ENCODE measurements around the gene UNK. TPM values are rescaled to one million over a fixed set of nuclear protein-coding genes. Genes with fewer than 3 reads are reported as not detected.
"Not testable (repeated sequence)": the region's sequence is repeated elsewhere in the genome, so short reads cannot be mapped to it uniquely, and the experiment has no call there.

UNK gene
- total and polyA plus RNA-seq, 5 experiments from 2014 or later: 24.4 to 57.7 (median 26.9) TPM

DNA sequence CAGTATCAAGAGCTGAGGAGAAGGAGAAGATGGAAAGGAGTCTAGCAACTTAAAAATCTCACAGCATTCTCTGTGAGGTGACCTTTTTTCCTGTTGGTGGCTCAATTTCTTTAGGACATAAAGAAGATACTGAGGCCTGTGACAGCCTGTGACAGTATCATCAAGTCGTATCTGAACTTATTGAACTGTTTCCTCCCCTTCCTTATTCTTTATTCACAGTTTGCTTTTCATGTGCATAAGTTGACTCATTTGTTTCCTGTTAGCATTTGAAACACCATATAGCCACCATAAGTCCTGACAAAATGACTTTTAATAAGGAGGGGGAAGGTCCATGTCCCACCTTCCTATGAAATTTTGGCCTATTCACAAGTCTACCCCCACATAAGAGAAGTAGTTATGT is 8.9 kb downstream of the UNK start:
- H3K36me3 Mint-ChIP-seq: peaks cover 0 to 52% (median 7%) of the 10 kb centered on the region in 3 donors
- DNase-seq: no peak
- no peak overlapping the region for H3K4me3 Mint-ChIP-seq
- H3K27me3 Mint-ChIP-seq: no peaks in the 10 kb centered on the region
- no peaks in the 10 kb centered on the region for H3K9me3 Mint-ChIP-seq
- no peak for ATAC-seq
- H3K4me1 Mint-ChIP-seq: peaks cover 0 to 40% (median 22%) of the 10 kb centered on the region in 4 donors
- H3K27ac Mint-ChIP-seq: peak overlapping the region in 4 of 10 donors; percentile 21 to 46 (median 34)
- POLR2A ChIA-PET: interaction anchor here (23.0 kb wide), 1 partner anchor 27 kb away, joined by 596 read pairs; the partner anchor contains the start of gene GALK1

DNA sequence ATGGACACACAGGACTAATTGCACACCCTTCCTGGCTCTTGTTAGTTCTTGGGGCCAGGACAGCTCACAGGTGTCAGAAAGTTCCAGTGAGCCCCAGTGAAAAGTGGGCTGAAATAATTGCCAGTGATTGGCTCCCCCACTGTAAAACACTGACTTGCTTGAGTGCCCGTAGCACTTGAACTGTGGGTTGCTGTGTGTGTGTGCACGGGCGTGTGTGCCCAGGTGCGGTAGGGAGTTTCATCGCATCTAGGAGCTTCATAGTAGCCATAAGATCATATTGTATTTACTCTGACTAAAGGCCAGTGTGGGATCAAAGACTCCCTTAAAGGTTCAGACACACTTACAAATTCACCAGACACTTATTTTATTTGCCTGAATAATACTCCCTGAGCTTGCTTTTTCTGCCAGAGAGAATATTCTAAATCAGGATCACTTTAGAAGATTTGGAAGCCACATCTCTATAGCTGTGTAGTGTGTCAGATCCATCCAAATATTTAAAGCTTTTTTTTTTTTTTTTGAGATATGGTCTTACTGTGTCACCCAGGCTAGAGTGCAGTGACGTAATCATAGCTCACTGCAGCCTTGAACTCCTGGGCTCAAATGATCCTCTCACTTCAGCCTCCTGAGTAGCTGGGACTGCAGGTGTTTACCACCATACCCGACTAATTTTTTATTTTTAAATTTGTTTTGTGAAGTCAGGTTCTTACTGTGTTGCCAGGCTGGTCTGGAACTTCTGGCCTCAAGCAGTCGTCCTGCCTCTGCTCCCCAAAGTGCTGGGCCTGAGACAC is 11.4 kb downstream of the UNK start:
- POLR2A ChIA-PET: interaction anchor here (0.5 to 1.2 kb wide), 5 partner anchors 20 to 540 kb away, joined by 3 to 6 read pairs (median 3); partner anchors contain the start of gene WBP2
- ATAC-seq (no peak), DNase-seq (no peak)
- no peaks in the 10 kb centered on the region for H3K27me3 Mint-ChIP-seq
- H3K4me1 Mint-ChIP-seq: peaks cover 0 to 32% (median 17%) of the 10 kb centered on the region in 4 donors
- H3K36me3 Mint-ChIP-seq: peaks cover 0 to 68% (median 7%) of the 10 kb centered on the region in 3 donors
- no peaks in the 10 kb centered on the region for H3K9me3 Mint-ChIP-seq
- no peak overlapping the region for H3K4me3 Mint-ChIP-seq
- H3K27ac Mint-ChIP-seq: peak overlapping the region in 2 of 10 donors; percentile 20 to 60

DNA sequence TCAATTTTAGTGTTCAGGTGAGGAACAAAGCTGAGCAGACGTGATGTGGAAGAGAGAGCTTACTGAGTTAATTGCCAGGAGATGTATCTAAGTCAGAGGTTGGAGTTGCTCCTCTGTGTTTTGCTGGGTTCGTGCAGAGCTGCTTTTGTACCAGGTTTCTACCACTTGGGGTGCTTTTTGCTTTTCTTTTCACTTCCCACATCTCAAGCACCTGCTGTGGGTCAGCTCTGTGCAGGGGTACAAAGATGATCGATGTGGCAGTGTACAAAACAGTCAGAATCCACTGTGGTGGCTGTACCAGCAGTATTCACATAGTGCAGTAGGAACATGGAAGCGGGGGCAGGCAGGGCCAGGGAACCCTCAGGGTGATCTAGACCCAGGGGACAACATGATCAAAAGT is 14.8 kb downstream of the UNK start:
- Mint-ChIP-seq H3K4me3 (no peak overlapping the region), H3K4me1 (peaks cover 0 to 21% (median 5%) of the 10 kb centered on the region in 4 donors), H3K9me3 (no peaks in the 10 kb centered on the region), H3K27me3 (no peaks in the 10 kb centered on the region), H3K27ac (peak overlapping the region in 5 of 10 donors; percentile 11 to 65 (median 38)), H3K36me3 (peaks cover 0 to 62% (median 0%) of the 10 kb centered on the region in 3 donors)
- no peak for ATAC-seq
- POLR2A ChIA-PET: no interaction called here
- no peak for DNase-seq

DNA sequence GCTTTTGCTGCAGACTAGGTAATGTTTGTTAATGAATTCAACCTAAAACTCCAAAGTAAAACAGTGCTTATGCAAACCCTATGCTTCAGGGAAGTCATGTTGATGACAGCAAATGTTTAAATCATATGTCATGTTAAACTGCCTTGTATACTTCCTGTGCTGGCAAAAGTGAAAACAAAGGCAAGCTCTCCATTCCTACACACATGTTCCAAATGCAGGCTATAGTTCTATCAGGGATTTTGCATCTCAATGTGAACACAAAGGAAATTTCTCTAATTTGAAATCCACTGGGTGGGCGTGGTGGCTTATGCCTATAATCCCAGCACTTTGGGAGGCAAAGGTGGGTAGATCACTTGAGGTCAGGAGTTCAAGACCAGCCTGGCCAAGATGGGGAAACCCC is 19.3 kb downstream of the UNK start:
- ATAC-seq (no peak), DNase-seq (no peak)
- Mint-ChIP-seq H3K9me3 (no peaks in the 10 kb centered on the region), H3K27ac (peak overlapping the region in 1 of 10 donors; percentile 22), H3K27me3 (no peaks in the 10 kb centered on the region), H3K4me3 (no peak overlapping the region), H3K36me3 (peaks cover 0 to 32% (median 0%) of the 10 kb centered on the region in 3 donors), H3K4me1 (peaks cover 3 to 15% (median 6%) of the 10 kb centered on the region in 4 donors)
- POLR2A ChIA-PET: interaction anchor here (0.6 kb wide), 1 partner anchor 458 kb away, joined by 5 read pairs; no protein-coding TSS in a partner anchor

DNA sequence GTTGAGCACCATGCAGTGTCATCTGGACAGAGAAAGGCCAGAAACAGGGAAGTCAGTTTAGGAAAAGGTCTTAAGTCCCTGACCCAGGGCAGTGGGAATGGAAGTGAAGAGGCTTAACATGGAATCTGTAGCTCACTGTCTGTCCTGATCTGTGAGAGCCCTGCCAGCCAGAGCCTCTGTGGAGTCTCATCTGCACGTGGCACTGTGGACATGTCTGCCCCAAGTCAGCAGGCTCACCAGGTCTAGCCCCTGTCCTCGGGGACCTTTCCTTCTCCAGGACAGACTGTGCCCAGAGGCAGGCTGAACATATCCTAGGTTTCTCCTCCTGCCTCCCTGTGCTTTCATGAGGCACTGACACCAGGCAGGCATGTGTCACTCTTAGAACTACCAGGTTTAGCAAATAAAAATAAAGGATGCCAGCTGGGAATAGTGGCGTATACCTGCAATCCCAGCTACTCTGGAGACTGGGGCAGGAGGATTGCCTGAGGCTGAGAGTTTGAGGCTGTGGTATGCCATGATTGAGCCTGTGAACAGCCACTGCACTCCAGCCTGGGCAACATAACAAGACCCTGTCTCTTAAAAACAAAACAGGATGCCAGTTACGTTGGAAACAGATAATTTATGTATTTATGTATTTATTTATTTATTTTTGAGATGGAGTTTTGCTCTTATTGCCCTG is 22.4 kb downstream of the UNK start:
- Mint-ChIP-seq H3K27me3 (no peaks in the 10 kb centered on the region), H3K4me3 (no peak overlapping the region), H3K27ac (no peak overlapping the region), H3K9me3 (no peaks in the 10 kb centered on the region), H3K4me1 (peaks cover 3 to 15% (median 7%) of the 10 kb centered on the region in 4 donors), H3K36me3 (peaks cover 0 to 25% (median 0%) of the 10 kb centered on the region in 3 donors)
- POLR2A ChIA-PET: no interaction called here
- no peak for DNase-seq
- no peak for ATAC-seq

DNA sequence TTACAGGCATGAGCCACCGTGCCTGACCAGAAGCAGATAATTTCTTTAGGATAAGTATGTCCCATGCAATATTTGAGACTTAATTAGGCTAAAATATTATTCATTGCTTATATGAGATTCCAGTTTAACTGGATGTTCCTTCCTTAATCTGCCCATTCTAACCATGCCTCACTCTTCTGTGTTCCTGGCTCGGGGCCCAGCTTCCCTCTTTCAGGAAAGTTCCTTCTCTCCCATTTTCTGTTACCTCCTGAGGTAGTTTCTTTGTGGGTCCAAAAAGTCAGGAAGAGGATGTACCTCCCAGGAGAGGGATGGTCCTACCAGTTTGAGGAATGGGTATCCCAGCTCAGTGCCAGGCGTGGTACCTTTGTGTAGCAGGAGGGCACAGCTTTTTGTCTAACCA is 23.3 kb downstream of the UNK start:
- ATAC-seq: no peak
- DNase-seq: no peak
- H3K9me3 Mint-ChIP-seq: no peaks in the 10 kb centered on the region
- no peaks in the 10 kb centered on the region for H3K27me3 Mint-ChIP-seq
- peak overlapping the region in 1 of 10 donors; percentile 48 for H3K27ac Mint-ChIP-seq
- peaks cover 0 to 30% (median 3%) of the 10 kb centered on the region in 3 donors for H3K36me3 Mint-ChIP-seq
- H3K4me3 Mint-ChIP-seq: no peak overlapping the region
- H3K4me1 Mint-ChIP-seq: peaks cover 3 to 15% (median 7%) of the 10 kb centered on the region in 4 donors
- POLR2A ChIA-PET: interaction anchor here (0.9 kb wide), 1 partner anchor 9 kb away, joined by 4 read pairs; no protein-coding TSS in a partner anchor

DNA sequence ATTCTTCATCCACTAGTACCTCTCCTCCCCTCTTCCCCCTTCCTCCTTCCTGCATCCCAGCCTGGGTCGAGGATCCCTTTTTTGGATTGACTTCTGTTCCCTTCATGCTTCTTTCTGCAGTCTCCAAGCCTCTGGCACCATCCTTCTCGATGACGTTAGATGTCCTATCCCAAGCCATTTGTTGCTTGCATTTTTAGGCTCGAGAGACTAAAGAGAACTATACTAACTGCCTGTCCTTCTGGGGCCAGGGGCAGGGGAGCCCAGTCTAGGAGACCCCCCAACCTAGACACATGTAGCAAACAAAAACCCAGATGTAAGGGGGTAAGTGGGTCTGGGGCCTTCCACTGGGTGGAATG is 23.9 kb downstream of the UNK start:
- H3K9me3 Mint-ChIP-seq: no peaks in the 10 kb centered on the region
- H3K4me3 Mint-ChIP-seq: no peak overlapping the region
- H3K27ac Mint-ChIP-seq: peak overlapping the region in 7 of 10 donors; percentile 22 to 88 (median 63)
- DNase-seq: no peak
- no peak for ATAC-seq
- H3K36me3 Mint-ChIP-seq: peaks cover 0 to 32% (median 3%) of the 10 kb centered on the region in 3 donors
- POLR2A ChIA-PET: interaction anchor here (0.9 kb wide), 1 partner anchor 8 kb away, joined by 4 read pairs; no protein-coding TSS in a partner anchor
- no peaks in the 10 kb centered on the region for H3K27me3 Mint-ChIP-seq
- peaks cover 3 to 10% (median 7%) of the 10 kb centered on the region in 4 donors for H3K4me1 Mint-ChIP-seq

DNA sequence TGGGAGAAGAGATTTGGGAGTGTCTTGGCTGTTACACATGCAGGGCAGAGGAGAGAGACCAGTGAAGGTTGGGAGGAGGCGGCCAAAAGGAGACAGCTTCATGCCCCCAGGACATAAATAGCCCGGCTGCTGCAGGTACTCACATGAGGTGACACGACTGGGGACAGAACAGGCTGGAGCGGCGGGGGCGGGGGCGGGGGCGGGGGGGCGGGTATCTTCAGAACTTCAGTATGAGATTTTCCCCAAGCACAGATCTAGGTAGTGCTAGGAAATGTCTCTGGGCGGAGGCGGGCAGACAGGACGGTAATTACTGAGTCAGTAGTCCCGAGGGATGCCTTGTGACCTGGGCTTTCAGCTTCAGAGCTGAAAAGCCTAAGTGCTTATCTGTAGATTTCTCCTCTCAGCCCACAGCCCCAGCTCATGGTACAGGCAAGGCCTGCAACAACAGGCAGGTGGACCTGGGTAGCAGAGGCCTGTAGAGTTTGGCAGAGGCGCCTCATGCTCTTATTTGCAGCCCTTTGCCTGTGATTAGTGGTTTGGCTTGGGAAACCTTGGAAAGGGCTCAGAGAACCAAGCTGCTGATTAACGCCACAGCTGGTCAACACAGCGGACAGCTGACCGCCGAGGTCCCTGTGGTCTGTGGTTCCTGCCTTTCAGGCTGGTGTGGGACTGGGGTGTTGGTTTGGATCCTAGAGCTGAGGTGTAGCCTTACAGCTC is 24.5 kb downstream of the UNK start:
- Mint-ChIP-seq H3K27ac (peak overlapping the region in 5 of 10 donors; percentile 46 to 88 (median 63)), H3K9me3 (no peaks in the 10 kb centered on the region), H3K36me3 (peaks cover 0 to 38% (median 5%) of the 10 kb centered on the region in 3 donors), H3K4me3 (no peak overlapping the region), H3K27me3 (no peaks in the 10 kb centered on the region), H3K4me1 (peaks cover 3 to 8% (median 6%) of the 10 kb centered on the region in 4 donors)
- ATAC-seq: no peak
- POLR2A ChIA-PET: no interaction called here
- DNase-seq: no peak

DNA sequence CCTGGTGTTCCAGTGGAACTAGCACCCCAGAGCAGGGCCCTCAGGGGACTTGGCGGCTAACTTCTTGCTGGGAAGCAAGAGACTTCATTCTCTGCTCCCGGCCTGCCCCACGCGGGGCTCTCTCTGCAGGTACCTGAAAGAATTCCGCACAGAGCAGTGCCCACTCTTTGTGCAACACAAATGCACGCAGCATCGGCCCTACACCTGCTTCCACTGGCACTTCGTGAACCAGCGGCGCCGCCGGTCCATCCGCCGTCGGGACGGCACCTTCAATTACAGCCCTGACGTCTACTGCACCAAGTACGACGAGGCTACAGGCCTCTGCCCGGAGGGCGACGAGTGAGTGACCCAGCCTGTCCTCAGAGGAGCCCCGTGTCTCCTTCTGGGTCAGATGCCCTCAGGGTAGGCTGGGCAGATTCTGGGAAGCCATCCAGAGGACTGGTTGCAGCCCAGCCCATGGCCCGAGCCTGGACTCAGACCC is 25.1 kb downstream of the UNK start:
- ATAC-seq (no peak), DNase-seq (no peak)
- H3K36me3 Mint-ChIP-seq: peaks cover 0 to 42% (median 8%) of the 10 kb centered on the region in 3 donors
- H3K9me3 Mint-ChIP-seq: no peaks in the 10 kb centered on the region
- H3K4me3 Mint-ChIP-seq: no peak overlapping the region
- H3K4me1 Mint-ChIP-seq: peaks cover 3 to 8% (median 6%) of the 10 kb centered on the region in 4 donors
- no peaks in the 10 kb centered on the region for H3K27me3 Mint-ChIP-seq
- POLR2A ChIA-PET: no interaction called here
- H3K27ac Mint-ChIP-seq: no peak overlapping the region

DNA sequence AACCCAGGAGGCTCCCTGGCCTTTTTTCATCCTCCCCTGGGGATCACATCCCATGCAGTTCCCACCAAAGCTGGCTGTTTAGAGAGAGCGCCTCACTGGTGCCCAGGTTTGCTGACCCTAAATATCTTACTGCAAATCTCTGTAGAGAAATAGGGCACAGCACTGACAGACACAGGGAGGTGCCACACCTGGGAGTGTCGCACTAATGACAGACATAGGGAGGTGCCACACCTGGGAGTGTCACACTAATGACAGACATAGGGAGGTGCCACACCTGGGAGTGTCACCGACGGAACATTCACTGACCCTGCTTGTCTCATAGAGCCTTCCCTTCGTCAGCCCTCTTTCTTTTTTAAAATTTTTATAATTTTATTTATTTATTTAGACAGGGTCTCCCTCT is 25.6 kb downstream of the UNK start:
- POLR2A ChIA-PET: no interaction called here
- Mint-ChIP-seq H3K27me3 (no peaks in the 10 kb centered on the region), H3K4me1 (peaks cover 3 to 8% (median 6%) of the 10 kb centered on the region in 4 donors), H3K9me3 (no peaks in the 10 kb centered on the region), H3K27ac (no peak overlapping the region), H3K4me3 (no peak overlapping the region), H3K36me3 (peaks cover 0 to 48% (median 8%) of the 10 kb centered on the region in 3 donors)
- DNase-seq (no peak), ATAC-seq (no peak)

DNA sequence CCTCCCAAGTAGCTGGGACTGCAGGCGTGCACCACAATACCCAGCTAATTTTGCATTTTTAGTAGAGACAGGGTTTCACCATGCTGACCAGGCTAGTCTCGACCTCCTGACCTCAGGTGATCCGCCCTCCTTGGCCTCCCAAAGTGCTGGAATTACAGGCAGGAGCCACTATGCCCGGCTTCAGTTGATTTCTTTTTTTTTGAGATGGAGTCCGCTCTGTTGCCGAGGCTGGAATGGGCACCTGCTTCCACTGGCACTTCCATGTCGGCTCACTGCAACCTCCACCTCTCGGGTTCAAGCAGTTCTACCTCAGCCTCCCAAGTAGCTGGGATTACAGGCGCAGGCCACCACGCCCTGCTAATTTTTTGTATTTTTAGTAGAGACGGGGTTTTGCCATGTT is 26.1 kb downstream of the UNK start:
- POLR2A ChIA-PET, H3K27me3 Mint-ChIP-seq, H3K9me3 Mint-ChIP-seq, H3K27ac Mint-ChIP-seq, H3K4me3 Mint-ChIP-seq, ATAC-seq, DNase-seq, H3K4me1 Mint-ChIP-seq: not testable (repeated sequence)
- peaks cover 0 to 48% (median 8%) of the 10 kb centered on the region in 3 donors for H3K36me3 Mint-ChIP-seq

DNA sequence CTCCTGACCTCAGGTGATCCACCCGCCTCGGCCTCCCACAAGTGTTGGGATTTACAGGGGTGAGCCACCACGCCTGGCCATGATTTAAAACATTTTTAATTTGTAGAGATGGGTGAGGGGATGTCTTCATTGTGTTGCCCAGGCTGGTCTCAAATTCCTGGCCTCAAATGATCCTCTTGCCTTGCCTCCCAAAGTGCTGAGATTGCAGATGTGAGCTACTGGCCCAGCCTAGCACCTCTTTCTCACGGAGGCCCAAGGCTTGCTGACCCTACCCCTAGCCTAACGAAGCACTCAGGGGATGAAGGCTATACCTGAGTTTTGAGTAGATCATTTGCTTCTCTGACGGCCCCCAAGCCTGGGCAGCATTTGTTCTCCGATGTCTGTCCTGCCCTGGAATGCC is 26.6 kb downstream of the UNK start:
- DNase-seq: no peak
- H3K27ac Mint-ChIP-seq: peak overlapping the region in 1 of 10 donors; percentile 52

More for the DNA sequence above, 26.6 kb downstream of the UNK start:
- no peaks in the 10 kb centered on the region for H3K9me3 Mint-ChIP-seq
- no peak overlapping the region for H3K4me3 Mint-ChIP-seq
- POLR2A ChIA-PET: interaction anchor here (1.6 kb wide), 1 partner anchor 31 kb away, joined by 4 read pairs; no protein-coding TSS in a partner anchor
- no peak for ATAC-seq
- no peaks in the 10 kb centered on the region for H3K27me3 Mint-ChIP-seq
- H3K36me3 Mint-ChIP-seq: peaks cover 0 to 52% (median 8%) of the 10 kb centered on the region in 3 donors
- H3K4me1 Mint-ChIP-seq: peaks cover 3 to 8% (median 6%) of the 10 kb centered on the region in 4 donors

Data from naive thymus-derived CD8-positive, alpha-beta T cell (primary cell).